ENCODE results near the gene FYB1.
"Not testable (repeated sequence)": the region's sequence is repeated elsewhere in the genome, so short reads cannot be mapped to it uniquely, and the experiment has no call there.

FYB1 gene

GRCh38 chr5:39185761-39186160 is 33.6 kb downstream of the FYB1 start:
- Histone ChIP-seq H3K4me3 (no peak overlapping the region), H3K27ac (no peak overlapping the region)
- TF ChIP-seq, protein P1, sequence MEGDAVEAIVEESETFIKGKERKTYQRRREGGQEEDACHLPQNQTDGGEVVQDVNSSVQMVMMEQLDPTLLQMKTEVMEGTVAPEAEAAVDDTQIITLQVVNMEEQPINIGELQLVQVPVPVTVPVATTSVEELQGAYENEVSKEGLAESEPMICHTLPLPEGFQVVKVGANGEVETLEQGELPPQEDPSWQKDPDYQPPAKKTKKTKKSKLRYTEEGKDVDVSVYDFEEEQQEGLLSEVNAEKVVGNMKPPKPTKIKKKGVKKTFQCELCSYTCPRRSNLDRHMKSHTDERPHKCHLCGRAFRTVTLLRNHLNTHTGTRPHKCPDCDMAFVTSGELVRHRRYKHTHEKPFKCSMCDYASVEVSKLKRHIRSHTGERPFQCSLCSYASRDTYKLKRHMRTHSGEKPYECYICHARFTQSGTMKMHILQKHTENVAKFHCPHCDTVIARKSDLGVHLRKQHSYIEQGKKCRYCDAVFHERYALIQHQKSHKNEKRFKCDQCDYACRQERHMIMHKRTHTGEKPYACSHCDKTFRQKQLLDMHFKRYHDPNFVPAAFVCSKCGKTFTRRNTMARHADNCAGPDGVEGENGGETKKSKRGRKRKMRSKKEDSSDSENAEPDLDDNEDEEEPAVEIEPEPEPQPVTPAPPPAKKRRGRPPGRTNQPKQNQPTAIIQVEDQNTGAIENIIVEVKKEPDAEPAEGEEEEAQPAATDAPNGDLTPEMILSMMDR (IDR thresholded peaks at IDR 0.05) = no peak
- no peak for DNase-seq (ENCODE audit: low spot score)

GRCh38 chr5:39179561-39179960 is 39.8 kb downstream of the FYB1 start:
- not testable (repeated sequence) for H3K4me3 ChIP-seq; DNase-seq (ENCODE audit: low spot score); H3K27ac ChIP-seq

DNA sequence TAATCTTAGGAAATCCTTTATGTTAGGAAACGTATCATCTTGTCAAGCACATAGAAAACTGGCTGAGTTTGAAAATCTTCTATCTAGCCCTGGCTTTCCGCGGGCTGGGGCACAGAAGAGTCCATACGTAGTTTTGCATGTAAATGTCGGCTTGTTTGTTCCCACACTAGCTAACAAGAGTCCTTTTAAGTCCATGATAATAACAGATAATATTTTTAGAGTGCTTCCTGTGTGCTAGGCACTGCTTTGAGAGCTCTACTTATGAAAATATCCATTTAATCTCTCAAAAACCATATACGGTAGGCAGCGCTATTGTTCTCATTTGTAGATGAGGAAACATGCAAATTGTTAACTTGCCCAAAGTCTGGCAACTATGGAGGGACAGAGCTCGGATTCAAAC is 40.5 kb downstream of the FYB1 start:
- H3K27ac ChIP-seq = no peak overlapping the region
- no peak for DNase-seq (ENCODE audit: low spot score)
- TF ChIP-seq, protein P1 (IDR thresholded peaks at IDR 0.05) = no peak
- no peak overlapping the region for H3K4me3 ChIP-seq

GRCh38 chr5:39178171-39178570 is 41.2 kb downstream of the FYB1 start:
- Histone ChIP-seq H3K4me3 (no peak overlapping the region), H3K27ac (no peak overlapping the region)
- no peak for DNase-seq (ENCODE audit: low spot score)
- TF ChIP-seq, protein P1 (IDR thresholded peaks at IDR 0.05) = no peak

- Histone ChIP-seq H3K27ac (no peak overlapping the region), H3K4me3 (no peak overlapping the region)
- TF ChIP-seq, protein P1 (IDR thresholded peaks at IDR 0.05) = no peak
- no peak for DNase-seq (ENCODE audit: low spot score)
Measured at GRCh38 chr5:39177631-39177964, 41.8 kb downstream of the FYB1 start.

- DNase-seq (ENCODE audit: low spot score) = no peak
- H3K4me3 ChIP-seq = no peak overlapping the region
- TF ChIP-seq, protein P1 (IDR thresholded peaks at IDR 0.05) = no peak
- no peak overlapping the region for H3K27ac ChIP-seq
Measured at GRCh38 chr5:39176759-39177630, 42.4 kb downstream of the FYB1 start.

- DNase-seq (ENCODE audit: low spot score) = no peak
- Histone ChIP-seq H3K27ac (no peak overlapping the region), H3K4me3 (no peak overlapping the region)
- TF ChIP-seq, protein P1 (IDR thresholded peaks at IDR 0.05) = no peak
Measured at GRCh38 chr5:39175273-39175955, 43.9 kb downstream of the FYB1 start.

All from coronary artery (tissue), 2 donors.